A673 (cell line): ENCODE measurements around the gene SRA1.

Experiments used
- CTCF ChIP-seq: fragments of 300-800, 200-600 bp; sonication (generic); conservative IDR thresholded peaks from 2 replicates; pipeline ENCODE4 v1.5.1; 2017; ENCODE audit warnings: low read depth, mild to moderate bottlenecking, antibody characterized with exemption, low read length, moderate library complexity, mixed read lengths
- EZH2 ChIP-seq: fragments of 200-600 bp; sonication (generic); IDR thresholded peaks from 2 replicates; pipeline ENCODE4 v1.6.1; 2017; ENCODE audit warnings: borderline replicate concordance, low read depth, mild to moderate bottlenecking, mixed read lengths, antibody characterized with exemption, low read length; ENCODE audit not compliant: poor library complexity, severe bottlenecking

DNA sequence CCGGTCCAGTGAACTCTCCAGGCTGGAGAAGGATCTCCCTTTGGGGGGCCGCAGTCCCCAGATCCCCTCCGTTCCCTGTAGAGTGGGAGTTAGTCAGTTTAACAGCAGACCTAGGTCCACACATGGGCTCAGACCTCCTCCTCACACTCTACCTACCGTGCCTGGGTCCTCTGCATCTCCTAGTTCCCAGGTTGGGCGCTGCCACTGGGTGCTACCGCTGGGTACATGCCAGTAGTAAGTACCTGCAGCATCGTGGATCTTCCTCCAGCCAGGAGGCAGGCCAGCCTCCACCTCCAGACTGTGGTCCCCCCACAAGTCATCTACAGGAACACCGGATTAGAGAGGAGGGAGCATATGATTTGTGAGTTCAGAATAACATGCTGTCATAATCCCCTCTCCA lies 6.3 kb upstream of the SRA1 start:
- TF ChIP-seq CTCF = no peak
- TF ChIP-seq EZH2 = no peak
